Right ventricle myocardium inferior (tissue), 1 donor: ENCODE measurements around the gene FOLR2. TPM values are rescaled to one million over a fixed set of nuclear protein-coding genes. Genes with fewer than 3 reads are reported as not detected.

Source experiments
- ATAC-seq: fragments of 200-7000 bp; cut with Tn5 transposase; one replicate; pipeline ENCODE4 v1.9.1; 2020; ENCODE audit warnings: mild to moderate bottlenecking, moderate library complexity
- DNase-seq: peaks from one replicate; pipeline ENCODE4 v3.0.0; 2021; ENCODE audit errors: missing footprints
- intact Hi-C: fragments of 100-400 bp; cut with DNase I; formaldehyde crosslinking; loops from one replicate; pipeline ENCODE4 v1.11.0; 2022
- total RNA-seq: library from RNA; stranded (reverse); fragmentation: NEBNext Ultra II Directional; extraction: Animal tissue kit (Norgen Biotek cat#: 25700); gene quantifications from one replicate; pipeline ENCODE4 v1.2.1, GENCODE V29; 2021
- donor health status: DM: no; HTN: yes; CAD: no; lungs with severe emphysema.

The FOLR2 gene
- total RNA-seq, 1 donor from 2014 or later = 33.1 TPM

- intact Hi-C loops = no loop called here
Observed at GRCh38 chr11:72227316-72228228, 11.0 kb downstream of the FOLR2 start.

GRCh38 chr11:72228229-72228843 lies 11.7 kb downstream of the FOLR2 start:
- intact Hi-C loops = no loop called here
- no peak for ATAC-seq
- peak; percentile 69 for DNase-seq

More at GRCh38 chr11:72227316-72228228, 11.0 kb downstream of the FOLR2 start:
- DNase-seq (no peak), ATAC-seq (no peak)

- DNase-seq = no peak
- no peak for ATAC-seq
- intact Hi-C loops = no loop called here
Observed at GRCh38 chr11:72228844-72229231, 12.2 kb downstream of the FOLR2 start.

GRCh38 chr11:72229336-72229924 lies 12.8 kb downstream of the FOLR2 start:
- no peak for ATAC-seq
- DNase-seq = no peak
- intact Hi-C loops = no loop called here

- ATAC-seq = no peak
- no peak for DNase-seq
- intact Hi-C loops = no loop called here
Observed at GRCh38 chr11:72229925-72230763, 13.6 kb downstream of the FOLR2 start.

GRCh38 chr11:72230764-72231365 lies 14.3 kb downstream of the FOLR2 start:
- intact Hi-C loops = no loop called here
- DNase-seq (no peak), ATAC-seq (no peak)

- ATAC-seq (peak; percentile 42), DNase-seq (peak; percentile 81)
- intact Hi-C loops = no loop called here
Observed at GRCh38 chr11:72231396-72232259, 15.0 kb downstream of the FOLR2 start.

- ATAC-seq = no peak
- intact Hi-C loops = no loop called here
- DNase-seq = no peak
Observed at GRCh38 chr11:72232260-72233055, 15.9 kb downstream of the FOLR2 start.

GRCh38 chr11:72233056-72233772 lies 16.6 kb downstream of the FOLR2 start:
- ATAC-seq (no peak), DNase-seq (no peak)
- intact Hi-C loops = no loop called here

- intact Hi-C loops = no loop called here
- DNase-seq (no peak), ATAC-seq (no peak)
Observed at GRCh38 chr11:72233773-72234513, 17.3 kb downstream of the FOLR2 start.

GRCh38 chr11:72234514-72234830 lies 17.9 kb downstream of the FOLR2 start:
- no peak for DNase-seq
- intact Hi-C loops = no loop called here
- ATAC-seq = no peak

- ATAC-seq (no peak), DNase-seq (no peak)
- intact Hi-C loops = no loop called here
Observed at GRCh38 chr11:72234920-72235319, 18.3 kb downstream of the FOLR2 start.

- DNase-seq = no peak
- intact Hi-C loops = no loop called here
- no peak for ATAC-seq
Observed at GRCh38 chr11:72235351-72236057, 18.9 kb downstream of the FOLR2 start.

GRCh38 chr11:72236083-72236697 lies 19.6 kb downstream of the FOLR2 start:
- no peak for ATAC-seq
- no peak for DNase-seq
- intact Hi-C loops = no loop called here

- intact Hi-C loops = no loop called here
Observed at GRCh38 chr11:72236774-72237111, 20.1 kb downstream of the FOLR2 start.

More at GRCh38 chr11:72236774-72237111, 20.1 kb downstream of the FOLR2 start:
- DNase-seq = no peak
- ATAC-seq = no peak
